ENCODE measurements around the gene TMEM238. TPM values are rescaled to one million over a fixed set of nuclear protein-coding genes. Genes with fewer than 3 reads are reported as not detected.

TMEM238 gene
- total and polyA plus RNA-seq, 9 of the 15 experiments (the other 6 are each of a cell fraction or from before 2014, with no cell fraction given) = 0.18 to 5.1 (median 1.3) TPM; not detected in 4

DNA sequence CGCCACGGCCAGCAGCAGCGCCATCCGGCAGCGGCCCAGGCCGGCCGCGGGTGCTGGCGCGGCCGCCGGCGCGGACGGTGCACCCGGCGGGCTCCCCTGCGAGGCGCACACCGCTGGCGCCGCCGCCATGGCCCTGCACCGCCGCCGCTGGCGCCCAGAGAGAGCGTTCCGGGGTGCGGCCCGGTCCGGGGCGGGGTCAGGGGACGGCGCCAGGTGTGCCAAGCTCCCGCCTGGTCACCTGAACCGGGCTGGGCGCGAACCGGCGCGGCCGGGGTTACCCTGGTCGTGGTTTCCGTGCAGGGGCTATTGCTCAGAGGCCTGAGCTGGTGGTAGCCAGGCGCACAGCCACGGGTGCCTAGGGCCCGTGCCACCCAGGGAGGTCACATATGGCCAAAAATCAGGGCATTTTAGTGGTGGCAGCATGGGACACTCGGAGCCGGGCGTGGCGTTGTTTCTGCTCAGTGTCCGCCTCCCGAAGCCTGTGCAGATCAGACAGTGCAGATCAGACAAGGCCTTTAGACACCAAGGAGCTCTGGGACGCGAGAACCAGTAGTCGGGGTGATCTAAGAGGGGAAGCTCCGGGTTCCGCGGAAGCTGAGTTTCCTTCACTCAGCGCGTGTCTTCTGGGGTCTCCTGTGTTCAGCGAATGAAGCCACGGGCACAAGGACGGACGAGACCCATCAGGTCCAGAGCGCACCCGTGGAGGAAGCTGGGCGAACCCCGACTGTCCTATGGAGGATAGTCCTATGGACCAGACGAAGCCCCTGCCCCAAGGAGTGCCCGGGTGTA is at the start of gene TMEM238 (continued):
- TF ChIP-seq, protein P1, sequence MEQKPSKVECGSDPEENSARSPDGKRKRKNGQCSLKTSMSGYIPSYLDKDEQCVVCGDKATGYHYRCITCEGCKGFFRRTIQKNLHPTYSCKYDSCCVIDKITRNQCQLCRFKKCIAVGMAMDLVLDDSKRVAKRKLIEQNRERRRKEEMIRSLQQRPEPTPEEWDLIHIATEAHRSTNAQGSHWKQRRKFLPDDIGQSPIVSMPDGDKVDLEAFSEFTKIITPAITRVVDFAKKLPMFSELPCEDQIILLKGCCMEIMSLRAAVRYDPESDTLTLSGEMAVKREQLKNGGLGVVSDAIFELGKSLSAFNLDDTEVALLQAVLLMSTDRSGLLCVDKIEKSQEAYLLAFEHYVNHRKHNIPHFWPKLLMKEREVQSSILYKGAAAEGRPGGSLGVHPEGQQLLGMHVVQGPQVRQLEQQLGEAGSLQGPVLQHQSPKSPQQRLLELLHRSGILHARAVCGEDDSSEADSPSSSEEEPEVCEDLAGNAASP (IDR thresholded peaks at IDR 0.05) = no peak
- TF ChIP-seq RFX1 (IDR thresholded peaks at IDR 0.05) = no peak
- no peak for TF ChIP-seq SMARCA4 (IDR thresholded peaks at IDR 0.05)
- TF ChIP-seq, protein P2, sequence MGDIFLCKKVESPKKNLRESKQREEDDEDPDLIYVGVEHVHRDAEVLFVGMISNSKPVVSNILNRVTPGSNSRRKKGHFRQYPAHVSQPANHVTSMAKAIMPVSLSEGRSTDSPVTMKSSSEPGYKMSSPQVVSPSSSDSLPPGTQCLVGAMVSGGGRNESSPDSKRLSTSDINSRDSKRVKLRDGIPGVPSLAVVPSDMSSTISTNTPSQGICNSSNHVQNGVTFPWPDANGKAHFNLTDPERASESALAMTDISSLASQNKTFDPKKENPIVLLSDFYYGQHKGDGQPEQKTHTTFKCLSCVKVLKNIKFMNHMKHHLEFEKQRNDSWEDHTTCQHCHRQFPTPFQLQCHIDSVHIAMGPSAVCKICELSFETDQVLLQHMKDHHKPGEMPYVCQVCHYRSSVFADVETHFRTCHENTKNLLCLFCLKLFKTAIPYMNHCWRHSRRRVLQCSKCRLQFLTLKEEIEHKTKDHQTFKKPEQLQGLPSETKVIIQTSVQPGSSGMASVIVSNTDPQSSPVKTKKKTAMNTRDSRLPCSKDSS (IDR thresholded peaks at IDR 0.05; ENCODE audit: low read depth, partially characterized antibody) = no peak
- TF ChIP-seq DDX20 (tag; IDR thresholded peaks at IDR 0.05; ENCODE audit: low read depth) = no peak
- TF ChIP-seq SIN3B (IDR thresholded peaks at IDR 0.05; ENCODE audit: low read depth) = peak; percentile 0; the same call in 1 of the 2 replicates
- no peak for TF ChIP-seq TOE1 (IDR thresholded peaks at IDR 0.05; ENCODE audit: borderline replicate concordance)
- TF ChIP-seq TOE1 (CRISPR knock-in tag; IDR thresholded peaks at IDR 0.05; ENCODE audit: borderline replicate concordance, low read depth) = no peak
- TF ChIP-seq U2AF2 (optimal IDR thresholded peaks at IDR 0.05; ENCODE audit: low read depth, low read length) = no peak
- no peak for TF ChIP-seq CBFB (CRISPR knock-in tag; IDR thresholded peaks at IDR 0.05)
- TF ChIP-seq CTBP1 (IDR thresholded peaks at IDR 0.05; ENCODE audit: borderline replicate concordance) = 0 out of 2 replicates have a peak, but pooled peaks have one; percentile 25
- TF ChIP-seq MAZ (CRISPR knock-in tag; conservative IDR thresholded peaks at IDR 0.05 in 1 of 2, IDR thresholded peaks at IDR 0.05 in 1 of 2) = peak in 1 of 2 experiments; percentile 26; a peak in 1 of 4 replicates
- no peak for TF ChIP-seq ZNF175 (CRISPR knock-in tag; IDR thresholded peaks at IDR 0.05; ENCODE audit: low read depth)
- TF ChIP-seq ZNF143 (CRISPR knock-in tag; IDR thresholded peaks at IDR 0.05) = no peak
- TF ChIP-seq HDAC3 (IDR thresholded peaks at IDR 0.05; ENCODE audit: borderline replicate concordance, partially characterized antibody) = no peak
- no peak for TF ChIP-seq HMG20A (CRISPR knock-in tag; conservative IDR thresholded peaks at IDR 0.05)
- TF ChIP-seq ZNF57 (CRISPR knock-in tag; IDR thresholded peaks at IDR 0.05) = no peak
- TF ChIP-seq ESRRA (IDR thresholded peaks at IDR 0.05; ENCODE audit: borderline replicate concordance, low read depth) = no peak
- TF ChIP-seq ERF (CRISPR knock-in tag; IDR thresholded peaks at IDR 0.05) = 0 out of 2 replicates have a peak, but pooled peaks have one; percentile 30
- TF ChIP-seq EHMT2 (IDR thresholded peaks at IDR 0.05) = no peak
- peak; percentile 41 for TF ChIP-seq TBP (optimal IDR thresholded peaks at IDR 0.05; ENCODE audit: low read depth, low read length)
- TF ChIP-seq RBM22 (IDR thresholded peaks at IDR 0.05; ENCODE audit: low read depth, low read length, poor library complexity, severe bottlenecking) = no peak
- 0 out of 4 replicates have a peak, but pooled peaks of 1 of the 2 experiments have one; percentile 27 for TF ChIP-seq TEAD1 (CRISPR knock-in tag; IDR thresholded peaks at IDR 0.05)
- TF ChIP-seq SNRNP70 (optimal IDR thresholded peaks at IDR 0.05; ENCODE audit: low read depth, low read length) = no peak
- peak; percentile 71 for TF ChIP-seq ZFX (CRISPR knock-in tag; IDR thresholded peaks at IDR 0.05)

All from K562 (cell line).